Vagina (tissue), 2 donors: ENCODE measurements around the gene CCNL1.

Experiments
- CTCF ChIP-seq, 3 experiments: fragments of 450-650 bp in 2 of 3; fragments of 200-600 bp in 1 of 3; sonication (generic) in 1 of 3; IDR thresholded peaks; one replicate each; pipeline ENCODE4 v1.5.1; 2017 to 2019; ENCODE audit warnings: antibody characterized with exemption in 3 of 3, mild to moderate bottlenecking in 2 of 3, moderate library complexity in 2 of 3
- POLR2A ChIP-seq, 2 donors: fragments of 450-650 bp; IDR thresholded peaks; one replicate each; pipeline ENCODE4 v1.6.1; 2017; ENCODE audit warnings: antibody characterized with exemption in 2 of 2, mild to moderate bottlenecking in 2 of 2, moderate library complexity in 2 of 2
- POLR2AphosphoS5 ChIP-seq, 2 donors: sonication (generic); formaldehyde crosslinking; IDR thresholded peaks; one replicate each; pipeline ENCODE4 v1.9.0; 2017; ENCODE audit warnings: antibody characterized with exemption in 2 of 2, mild to moderate bottlenecking in 2 of 2, low read depth in 1 of 2; ENCODE audit not compliant: insufficient read depth in 1 of 2

- TF ChIP-seq CTCF (IDR thresholded peaks at IDR 0.05) (no peak), POLR2AphosphoS5 (IDR thresholded peaks at IDR 0.05; ENCODE audit: insufficient read depth in 1 of 2, low read depth in 1 of 2) (no peak), POLR2A (IDR thresholded peaks at IDR 0.05) (no peak)
Observed at GRCh38 chr3:157157836-157158235, 2.1 kb downstream of the CCNL1 start.
